H1 (cell line): ENCODE data around the gene WASHC4. TPM values are rescaled to one million over a fixed set of nuclear protein-coding genes. Genes with fewer than 3 reads are reported as not detected.

Experiments
- CTCF ChIA-PET: fragments of 300-600 bp; sonication (Branson Sonifier 250); formaldehyde crosslinking; loops from one replicate; lab custom pipeline; 2021; ENCODE audit not compliant: partially characterized antibody; lab: Charles Lee
- POLR2A ChIA-PET: fragments of 300-600 bp; sonication (Branson Sonifier 250); formaldehyde crosslinking; loops from one replicate; lab custom pipeline; 2021; ENCODE audit warnings: inconsistent platforms; ENCODE audit not compliant: partially characterized antibody; lab: Charles Lee
- DNase-seq, 2 experiments: peaks; one replicate each; pipeline versions ENCODE4 v3.0.0 to v3.0.0-alpha.2; 2010 to 2022; ENCODE audit warnings: low spot score in 2 of 2, low read depth in 1 of 2, mixed read lengths in 1 of 2
- FAIRE-seq: peaks from 2 replicates; lab custom pipeline; 2011; peaks lifted over from hg19 to GRCh38; lab: Jason Lieb, UNC
- H2AFZ ChIP-seq: 2 replicates; pipeline ENCODE4 v1.8.1; 2012; ENCODE audit warnings: low read length, inconsistent platforms
- H2AK5ac ChIP-seq: 2 replicates; pipeline ENCODE4 v1.6.1; 2013; ENCODE audit warnings: low read depth, low read length
- H2BK120ac ChIP-seq: replicated peaks from 2 replicates; pipeline ENCODE3; 2013; ENCODE audit warnings: low read depth, low read length, inconsistent platforms
- H2BK12ac ChIP-seq: 2 replicates; pipeline ENCODE4 v1.6.1; 2013; ENCODE audit warnings: low read depth, low read length
- H2BK15ac ChIP-seq: 2 replicates; pipeline ENCODE4 v1.6.1; 2013; ENCODE audit warnings: low read length
- H2BK20ac ChIP-seq: 2 replicates; pipeline ENCODE4 v1.6.1; 2013; ENCODE audit warnings: low read length
- H2BK5ac ChIP-seq: 2 replicates; pipeline ENCODE4 v1.6.1; 2013; ENCODE audit warnings: low read depth, low read length
- H3K14ac ChIP-seq: 2 replicates; pipeline ENCODE4 v1.6.1; 2013; ENCODE audit warnings: inconsistent platforms; ENCODE audit not compliant: insufficient read length
- H3K18ac ChIP-seq: 2 replicates; pipeline ENCODE4 v1.6.1; 2013; ENCODE audit warnings: low read length; ENCODE audit errors: extremely low read depth
- H3K23ac ChIP-seq: 2 replicates; pipeline ENCODE4 v1.6.1; 2013; ENCODE audit warnings: inconsistent platforms; ENCODE audit not compliant: insufficient read length
- H3K23me2 ChIP-seq: 2 replicates; pipeline ENCODE4 v1.6.1; 2013; ENCODE audit warnings: low read depth, low read length
- H3K27ac ChIP-seq: 2 replicates; pipeline ENCODE4 v1.6.1; 2011; ENCODE audit warnings: low read depth, low read length, inconsistent platforms
- H3K27me3 ChIP-seq, 4 experiments: replicated peaks in 1 of 4; 1 replicate in 1 of 4; 2 replicates in 3 of 4; pipeline versions ENCODE4 v1.6.1 to v1.8.1; 2011 to 2013; ENCODE audit warnings: low read length in 3 of 4, mild to moderate bottlenecking in 3 of 4, inconsistent platforms in 2 of 4, mixed read lengths in 2 of 4, moderate library complexity in 1 of 4; ENCODE audit not compliant: control insufficient read depth in 3 of 4, insufficient read depth in 3 of 4; ENCODE audit errors: extremely low read depth in 1 of 4
- H3K36me3 ChIP-seq, 4 experiments: 2 replicates each; pipeline versions ENCODE4 v1.6.1 to v1.8.1; 2011 to 2013; ENCODE audit warnings: mild to moderate bottlenecking in 4 of 4, low read length in 3 of 4, moderate library complexity in 2 of 4, control low read depth in 1 of 4, inconsistent platforms in 1 of 4; ENCODE audit not compliant: insufficient read depth in 4 of 4, control insufficient read depth in 2 of 4
- H3K4ac ChIP-seq: replicated peaks from 2 replicates; pipeline ENCODE3; 2013; ENCODE audit warnings: low read length, low read depth, mixed read lengths, inconsistent platforms; ENCODE audit not compliant: insufficient read length
- H3K4me1 ChIP-seq, 4 experiments: replicated peaks in 1 of 4; 1 replicate in 1 of 4; 2 replicates in 3 of 4; pipeline versions ENCODE4 v1.6.1 to v1.8.1; 2011 to 2013; ENCODE audit warnings: low read length in 3 of 4, inconsistent platforms in 2 of 4, mixed read lengths in 1 of 4; ENCODE audit not compliant: insufficient read depth in 4 of 4, control insufficient read depth in 3 of 4
- H3K4me2 ChIP-seq, 2 experiments: 2 replicates each; pipeline versions ENCODE4 v1.6.1 to v1.8.1; 2011 to 2013; ENCODE audit warnings: low read depth in 2 of 2, low read length in 2 of 2, control low read depth in 1 of 2, inconsistent platforms in 1 of 2, mild to moderate bottlenecking in 1 of 2; ENCODE audit not compliant: insufficient read depth in 1 of 2
- H3K4me3 ChIP-seq, 4 experiments: fragments of 200-600, 300-600 bp in 1 of 4; sonication (generic), shearing (Covaris generic), sonication (Bioruptor Twin) in 1 of 4; 2 replicates each; pipeline versions ENCODE4 v1.5.1 to v1.8.1; 2011 to 2016; ENCODE audit warnings: low read length in 4 of 4, low read depth in 3 of 4, control low read depth in 2 of 4, inconsistent platforms in 2 of 4, mild to moderate bottlenecking in 2 of 4, mixed read lengths in 1 of 4, moderate library complexity in 1 of 4; ENCODE audit not compliant: insufficient read depth in 2 of 4; ENCODE audit errors: extremely low read depth in 1 of 4
- H3K56ac ChIP-seq: replicated peaks from 2 replicates; pipeline ENCODE3; 2013; ENCODE audit warnings: low read depth, mild to moderate bottlenecking, mixed read lengths, low read length, inconsistent platforms; ENCODE audit not compliant: insufficient read length
- H3K79me1 ChIP-seq: 2 replicates; pipeline ENCODE4 v1.6.1; 2013; ENCODE audit warnings: low read depth, low read length, control low read depth
- H3K79me2 ChIP-seq, 2 experiments: 2 replicates each; pipeline versions ENCODE4 v1.6.1 to v1.8.1; 2012 to 2013; ENCODE audit warnings: low read length in 2 of 2, mild to moderate bottlenecking in 2 of 2, inconsistent platforms in 1 of 2; ENCODE audit not compliant: insufficient read depth in 2 of 2, control insufficient read depth in 1 of 2
- H3K9ac ChIP-seq, 4 experiments: replicated peaks in 1 of 4; 1 replicate in 1 of 4; 2 replicates in 3 of 4; pipeline versions ENCODE4 v1.6.1 to v1.8.1; 2011 to 2013; ENCODE audit warnings: low read depth in 3 of 4, low read length in 3 of 4, control low read depth in 2 of 4, mild to moderate bottlenecking in 2 of 4, moderate library complexity in 2 of 4, inconsistent platforms in 1 of 4; ENCODE audit errors: extremely low read depth in 1 of 4
- H3K9me3 ChIP-seq, 2 experiments: 2 replicates each; pipeline versions ENCODE4 v1.6.1 to v1.8.1; 2012 to 2013; ENCODE audit warnings: mild to moderate bottlenecking in 2 of 2, moderate library complexity in 2 of 2, control low read depth in 1 of 2, inconsistent platforms in 1 of 2, low read depth in 1 of 2, low read length in 1 of 2, mixed read lengths in 1 of 2; ENCODE audit not compliant: insufficient read depth in 2 of 2
- H4K20me1 ChIP-seq, 2 experiments: replicated peaks in 1 of 2; 2 replicates each; pipeline versions ENCODE3 to v1.8.1; 2011 to 2013; ENCODE audit warnings: inconsistent platforms in 2 of 2, low read length in 2 of 2, mild to moderate bottlenecking in 1 of 2; ENCODE audit not compliant: insufficient read depth in 2 of 2, control insufficient read depth in 1 of 2
- H4K5ac ChIP-seq: 2 replicates; pipeline ENCODE4 v1.6.1; 2013; ENCODE audit warnings: low read length, low read depth, mixed read lengths, inconsistent platforms; ENCODE audit not compliant: insufficient read length
- H4K8ac ChIP-seq: 2 replicates; pipeline ENCODE4 v1.8.0; 2013; ENCODE audit warnings: mild to moderate bottlenecking, moderate library complexity, low read length, inconsistent platforms; ENCODE audit not compliant: insufficient read depth; ENCODE audit errors: extremely low read depth
- H4K91ac ChIP-seq: replicated peaks from 2 replicates; pipeline ENCODE3; 2013; ENCODE audit warnings: low read length, mixed read lengths, inconsistent platforms; ENCODE audit not compliant: insufficient read length
- ASH2L ChIP-seq: fragments of 200-600, 300-600 bp; sonication (generic); IDR thresholded peaks from one replicate; pipeline ENCODE4 v1.7.1; 2017; ENCODE audit warnings: low read length
- BRCA1 ChIP-seq: IDR thresholded peaks from 2 replicates; pipeline ENCODE4 v1.6.1; 2012; ENCODE audit warnings: low read depth, low read length, improper control_type of control experiment
- CBX5 ChIP-seq: fragments of 300-800, 300-1000 bp; sonication (generic); IDR thresholded peaks from 2 replicates; pipeline ENCODE4 v1.7.1; 2016; ENCODE audit warnings: antibody characterized with exemption, low read length, low read depth
- CTCF ChIP-seq, 3 experiments: IDR thresholded peaks; 1 replicate in 2 of 3; 2 replicates in 1 of 3; pipeline versions ENCODE4 v1.5.1 to v1.6.1; 2011; ENCODE audit warnings: low read length in 3 of 3, mild to moderate bottlenecking in 3 of 3, inconsistent platforms in 2 of 3, low read depth in 1 of 3, moderate library complexity in 1 of 3; ENCODE audit not compliant: insufficient read depth in 1 of 3; ENCODE audit errors: control extremely low read depth in 1 of 3
- FOSL1 ChIP-seq: IDR thresholded peaks from 2 replicates; pipeline ENCODE4 v1.6.1; 2011; ENCODE audit warnings: mild to moderate bottlenecking, low read depth, low read length, moderate library complexity; ENCODE audit not compliant: insufficient read depth
- WGBS, 2 experiments: shearing (Covaris generic) in 1 of 2; methylation state at CpG; one replicate each; pipeline versions ENCODE4 v1.1.6 to v1.1.7; 2013 to 2015; ENCODE audit warnings: low lambda C conversion rate in 2 of 2, mixed read lengths in 2 of 2, inconsistent platforms in 1 of 2, low coverage in 1 of 2, missing lambda C conversion rate in 1 of 2; ENCODE audit not compliant: insufficient replicate concordance in 2 of 2, insufficient coverage in 1 of 2, insufficient read length in 1 of 2; ENCODE audit errors: extremely low coverage in 1 of 2, missing lambda C conversion rate in 1 of 2; 5-methylcytosine and 5-hydroxymethylcytosine counted together
- polyA plus RNA-seq, 7 experiments: library from polyadenylated mRNA; depleted of rRNA in 3 of 7; stranded (reverse) in 5 of 7; unstranded in 2 of 7; fragments of >200 nt in 5 of 7; fragments of 200-250 nt in 2 of 7; gene quantifications; 1 replicate in 5 of 7; 2 replicates in 1 of 7; 4 replicates in 1 of 7; pipeline versions ENCODE4 v1.2.1 to v1.2.3, GENCODE V29; 2011 to 2013; ENCODE audit warnings: missing spikeins in 2 of 7, mixed read lengths in 2 of 7
- total RNA-seq: library from RNA; stranded (reverse); fragmentation: NEBNext Ultra II Directional; extraction: Animal tissue kit (Norgen Biotek cat#: 25700); gene quantifications from 2 replicates; pipeline ENCODE4 v1.2.1, GENCODE V29; 2021
- TF ChIP-seq, protein P1 (sequence below): IDR thresholded peaks from 2 replicates; pipeline ENCODE4 v1.6.1; 2011; ENCODE audit warnings: low read depth, mild to moderate bottlenecking, low read length; ENCODE audit not compliant: insufficient read depth

The WASHC4 gene
- total and polyA plus RNA-seq, 2 of the 8 experiments (the other 6 are each of a cell fraction or from before 2014, with no cell fraction given), result 13.0 to 38.5 TPM

DNA sequence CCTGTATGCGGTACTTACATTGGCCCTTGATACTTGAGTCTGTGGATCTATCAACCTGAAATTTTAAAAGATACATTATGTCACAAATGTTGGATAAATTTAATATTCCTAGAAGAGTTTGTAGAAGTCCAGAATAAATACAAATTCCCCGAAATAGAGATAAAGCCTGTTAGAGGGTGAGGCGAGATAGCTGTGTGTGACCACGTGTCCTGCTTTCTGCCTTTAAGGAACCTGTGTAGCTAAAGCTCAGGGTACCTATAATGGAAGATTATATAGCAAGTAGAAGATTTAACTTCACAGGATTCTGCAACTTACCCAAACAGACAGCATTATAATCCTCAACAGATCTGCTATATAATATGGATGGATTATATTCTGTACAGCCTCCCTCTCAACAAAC is 69.7 kb downstream of the WASHC4 start:
- Histone ChIP-seq H3K4me2 (no peak overlapping the region), H2BK12ac (no peak overlapping the region), H3K18ac (no peak overlapping the region), H4K91ac (no peak overlapping the region), H3K23me2 (no peaks in the 10 kb centered on the region), H2BK15ac (no peak overlapping the region), H3K14ac (no peak overlapping the region), H3K9me3 (no peaks in the 10 kb centered on the region), H3K56ac (no peak overlapping the region), H2BK20ac (no peak overlapping the region), H4K20me1 (no peaks in the 10 kb centered on the region), H3K27ac (no peak overlapping the region), H3K9ac (no peak overlapping the region), H3K79me2 (no peaks in the 10 kb centered on the region), H2AK5ac (no peak overlapping the region), H3K79me1 (no peaks in the 10 kb centered on the region), H4K5ac (no peak overlapping the region), H3K27me3 (no peaks in the 10 kb centered on the region), H3K23ac (no peak overlapping the region), H4K8ac (no peak overlapping the region), H2BK5ac (no peak overlapping the region), H3K4ac (no peak overlapping the region), H2BK120ac (no peak overlapping the region), H3K4me1 (no peaks in the 10 kb centered on the region), H3K36me3 (peaks cover 0 to 35% (median 7%) of the 10 kb centered on the region in 4 experiments; a peak in 5 of 8 replicates), H2AFZ (no peak overlapping the region), H3K4me3 (no peak overlapping the region)
- TF ChIP-seq, protein P1, sequence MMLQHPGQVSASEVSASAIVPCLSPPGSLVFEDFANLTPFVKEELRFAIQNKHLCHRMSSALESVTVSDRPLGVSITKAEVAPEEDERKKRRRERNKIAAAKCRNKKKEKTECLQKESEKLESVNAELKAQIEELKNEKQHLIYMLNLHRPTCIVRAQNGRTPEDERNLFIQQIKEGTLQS, result no peak
- no peak for TF ChIP-seq CBX5
- no peak for TF ChIP-seq FOSL1
- no peak for TF ChIP-seq CTCF (IDR thresholded peaks at IDR 0.05; ENCODE audit: control extremely low read depth in 1 of 3, insufficient read depth in 1 of 3, low read depth in 1 of 3, low read length in 3 of 3)
- no peak for TF ChIP-seq ASH2L
- no peak for TF ChIP-seq BRCA1
- ChIA-PET POLR2A (interaction anchor here (1.4 kb wide), 1 partner anchor 206 kb away, joined by 3 read pairs; no protein-coding TSS in a partner anchor), CTCF (no interaction called here)
- DNase-seq (no peak), FAIRE-seq (no peak)
- 94% methylated on average over 4 of the region's 4 CpGs; no CpG with 5 or more reads in 1 of the 2 experiments for WGBS, 2 experiments
